ENCODE measurements around the gene UBE2F.
"Not testable (repeated sequence)": the region's sequence is repeated elsewhere in the genome, so short reads cannot be mapped to it uniquely, and the experiment has no call there.

UBE2F gene

GRCh38 chr2:238042090-238042489, 75.3 kb downstream of the UBE2F start:
- Mint-ChIP-seq H3K9me3 (no peaks in the 10 kb centered on the region), H3K4me1 (ENCODE audit: low read depth) (no peaks in the 10 kb centered on the region), H3K36me3 (ENCODE audit: low read depth) (peaks cover 44% of the 10 kb centered on the region), H3K27me3 (ENCODE audit: low read depth) (no peaks in the 10 kb centered on the region), H3K27ac (no peak overlapping the region), H3K4me3 (no peak overlapping the region)
- DNase-seq (ENCODE audit: low spot score) = no peak

- Mint-ChIP-seq H3K27ac (no peak overlapping the region), H3K4me3 (no peak overlapping the region), H3K4me1 (ENCODE audit: low read depth) (no peaks in the 10 kb centered on the region), H3K9me3 (peaks cover 4% of the 10 kb centered on the region), H3K36me3 (ENCODE audit: low read depth) (peaks cover 45% of the 10 kb centered on the region), H3K27me3 (ENCODE audit: low read depth) (no peaks in the 10 kb centered on the region)
- no peak for DNase-seq (ENCODE audit: low spot score)
Observed at GRCh38 chr2:238042849-238043584, 76.2 kb downstream of the UBE2F start.

GRCh38 chr2:238043851-238044250, 77.0 kb downstream of the UBE2F start:
- Mint-ChIP-seq H3K27ac (no peak overlapping the region), H3K36me3 (ENCODE audit: low read depth) (peaks cover 44% of the 10 kb centered on the region), H3K4me3 (no peak overlapping the region), H3K9me3 (peaks cover 10% of the 10 kb centered on the region), H3K4me1 (ENCODE audit: low read depth) (no peaks in the 10 kb centered on the region), H3K27me3 (ENCODE audit: low read depth) (no peaks in the 10 kb centered on the region)
- no peak for DNase-seq (ENCODE audit: low spot score)

- DNase-seq (ENCODE audit: low spot score) = no peak
- Mint-ChIP-seq H3K4me3 (no peak overlapping the region), H3K36me3 (ENCODE audit: low read depth) (peaks cover 41% of the 10 kb centered on the region), H3K27me3 (ENCODE audit: low read depth) (no peaks in the 10 kb centered on the region), H3K27ac (no peak overlapping the region), H3K4me1 (ENCODE audit: low read depth) (no peaks in the 10 kb centered on the region), H3K9me3 (peaks cover 10% of the 10 kb centered on the region)
Observed at GRCh38 chr2:238045575-238045974, 78.8 kb downstream of the UBE2F start.

- Mint-ChIP-seq H3K36me3 (ENCODE audit: low read depth) (peaks cover 32% of the 10 kb centered on the region), H3K27me3 (ENCODE audit: low read depth) (no peaks in the 10 kb centered on the region), H3K27ac (no peak overlapping the region), H3K4me3 (no peak overlapping the region), H3K9me3 (peaks cover 10% of the 10 kb centered on the region), H3K4me1 (ENCODE audit: low read depth) (no peaks in the 10 kb centered on the region)
- no peak for DNase-seq (ENCODE audit: low spot score)
Observed at GRCh38 chr2:238046725-238047270, 80.0 kb downstream of the UBE2F start.

- H3K4me3 Mint-ChIP-seq = no peak overlapping the region
Observed at GRCh38 chr2:238053191-238053776, 86.5 kb downstream of the UBE2F start.

GRCh38 chr2:238055841-238056240, 89.0 kb downstream of the UBE2F start:
- H3K4me1 Mint-ChIP-seq (ENCODE audit: low read depth) = peaks cover 23% of the 10 kb centered on the region
- peaks cover 4% of the 10 kb centered on the region for H3K9me3 Mint-ChIP-seq

More at GRCh38 chr2:238053191-238053776, 86.5 kb downstream of the UBE2F start:
- DNase-seq (ENCODE audit: low spot score) = no peak
- Mint-ChIP-seq H3K36me3 (ENCODE audit: low read depth) (peaks cover 2% of the 10 kb centered on the region), H3K9me3 (peaks cover 6% of the 10 kb centered on the region), H3K27me3 (ENCODE audit: low read depth) (peaks cover 5% of the 10 kb centered on the region), H3K27ac (no peak overlapping the region), H3K4me1 (ENCODE audit: low read depth) (peaks cover 12% of the 10 kb centered on the region)

GRCh38 chr2:238057696-238058575, 91.1 kb downstream of the UBE2F start:
- H3K9me3 Mint-ChIP-seq; H3K4me3 Mint-ChIP-seq; H3K36me3 Mint-ChIP-seq (ENCODE audit: low read depth); H3K27ac Mint-ChIP-seq; H3K27me3 Mint-ChIP-seq (ENCODE audit: low read depth); DNase-seq (ENCODE audit: low spot score): not testable (repeated sequence)
- H3K4me1 Mint-ChIP-seq (ENCODE audit: low read depth) = peaks cover 39% of the 10 kb centered on the region

More at GRCh38 chr2:238055841-238056240, 89.0 kb downstream of the UBE2F start:
- no peak for DNase-seq (ENCODE audit: low spot score)
- peaks cover 5% of the 10 kb centered on the region for H3K27me3 Mint-ChIP-seq (ENCODE audit: low read depth)
- H3K27ac Mint-ChIP-seq = no peak overlapping the region
- H3K36me3 Mint-ChIP-seq (ENCODE audit: low read depth) = peaks cover 7% of the 10 kb centered on the region
- no peak overlapping the region for H3K4me3 Mint-ChIP-seq

- peak overlapping the region; percentile 93 for H3K4me3 Mint-ChIP-seq
- H3K4me1 Mint-ChIP-seq (ENCODE audit: low read depth) = peaks cover 51% of the 10 kb centered on the region
- H3K27ac Mint-ChIP-seq = no peak overlapping the region
Observed at GRCh38 chr2:238059505-238059904, 92.7 kb downstream of the UBE2F start.

GRCh38 chr2:238060096-238060541, 93.3 kb downstream of the UBE2F start:
- Mint-ChIP-seq H3K36me3 (ENCODE audit: low read depth) (peaks cover 14% of the 10 kb centered on the region), H3K27ac (peak overlapping the region; percentile 87), H3K9me3 (peaks cover 4% of the 10 kb centered on the region), H3K27me3 (ENCODE audit: low read depth) (peaks cover 5% of the 10 kb centered on the region), H3K4me1 (ENCODE audit: low read depth) (peaks cover 52% of the 10 kb centered on the region), H3K4me3 (peak overlapping the region; percentile 93)
- no peak for DNase-seq (ENCODE audit: low spot score)

More at GRCh38 chr2:238059505-238059904, 92.7 kb downstream of the UBE2F start:
- H3K27me3 Mint-ChIP-seq (ENCODE audit: low read depth) = peaks cover 5% of the 10 kb centered on the region
- peaks cover 10% of the 10 kb centered on the region for H3K36me3 Mint-ChIP-seq (ENCODE audit: low read depth)
- DNase-seq (ENCODE audit: low spot score) = no peak
- peaks cover 4% of the 10 kb centered on the region for H3K9me3 Mint-ChIP-seq

- Mint-ChIP-seq H3K9me3 (peaks cover 4% of the 10 kb centered on the region), H3K27me3 (ENCODE audit: low read depth) (peaks cover 5% of the 10 kb centered on the region), H3K4me1 (ENCODE audit: low read depth) (peaks cover 52% of the 10 kb centered on the region), H3K27ac (peak within 1 kb of the TSS; percentile 90), H3K4me3 (peak within 1 kb of the TSS; percentile 93), H3K36me3 (ENCODE audit: low read depth) (peaks cover 17% of the 10 kb centered on the region)
- DNase-seq (ENCODE audit: low spot score) = peak; percentile 95
Observed at GRCh38 chr2:238060542-238061314, 93.9 kb downstream of the UBE2F start, which contains the start of gene SCLY. SCLY (plus strand) TSS chr2:238061001; CDS start chr2:238061055, 54 bp downstream.

- Mint-ChIP-seq H3K27ac (peak overlapping the region; percentile 60), H3K4me1 (ENCODE audit: low read depth) (peaks cover 49% of the 10 kb centered on the region), H3K36me3 (ENCODE audit: low read depth) (peaks cover 25% of the 10 kb centered on the region), H3K9me3 (peaks cover 9% of the 10 kb centered on the region), H3K27me3 (ENCODE audit: low read depth) (peaks cover 3% of the 10 kb centered on the region), H3K4me3 (peak overlapping the region; percentile 91)
- DNase-seq (ENCODE audit: low spot score) = peak; percentile 17
Observed at GRCh38 chr2:238061315-238062202, 94.7 kb downstream of the UBE2F start.
